GM12892 (cell line): Measurements from ENCODE around the gene CSTF3.

Experiments
- POLR2A ChIP-seq: IDR thresholded peaks from 2 replicates; pipeline ENCODE4 v1.6.1; 2011; ENCODE audit warnings: low read depth, low read length, control low read depth
- TAF1 ChIP-seq: IDR thresholded peaks from 2 replicates; pipeline ENCODE4 v1.6.1; 2011; ENCODE audit warnings: low read depth, mild to moderate bottlenecking, control low read depth, low read length, borderline replicate concordance

- TF ChIP-seq POLR2A (no peak), TAF1 (no peak)
Observed at GRCh38 chr11:33151399-33151798, 9.9 kb downstream of the CSTF3 start.
